HL-60/S4 treated with phorbol 12-myristate 13-acetate at 8.2 ng/mL for 4 days and 3 days (cell line): ENCODE results near the gene LIFR.
"Not testable (repeated sequence)": the region's sequence is repeated elsewhere in the genome, so short reads cannot be mapped to it uniquely, and the experiment has no call there.

Experiments
- in situ Hi-C: fragments of 300-500 bp; cut with MboI; formaldehyde crosslinking; loops from 2 replicates; pipeline ENCODE4 v1.15.0; 2022; ENCODE audit warnings: low sequenced_read_pairs

The LIFR gene

GRCh38 chr5:38582975-38583319, 26.5 kb upstream of the LIFR start:
- in situ Hi-C loops, result no loop called here

GRCh38 chr5:38582293-38582974, 26.0 kb upstream of the LIFR start:
- in situ Hi-C loops, result no loop called here

GRCh38 chr5:38581597-38581996, 25.2 kb upstream of the LIFR start:
- in situ Hi-C loops, result no loop called here

- in situ Hi-C loops, result no loop called here
Measured at GRCh38 chr5:38579105-38579504, 22.7 kb upstream of the LIFR start.

- in situ Hi-C loops, result no loop called here
Measured at GRCh38 chr5:38576961-38577684, 20.7 kb upstream of the LIFR start.

- in situ Hi-C loops, result no loop called here
Measured at GRCh38 chr5:38576442-38576841, 20.0 kb upstream of the LIFR start.

GRCh38 chr5:38575476-38575875, 19.0 kb upstream of the LIFR start:
- in situ Hi-C loops, result no loop called here

DNA sequence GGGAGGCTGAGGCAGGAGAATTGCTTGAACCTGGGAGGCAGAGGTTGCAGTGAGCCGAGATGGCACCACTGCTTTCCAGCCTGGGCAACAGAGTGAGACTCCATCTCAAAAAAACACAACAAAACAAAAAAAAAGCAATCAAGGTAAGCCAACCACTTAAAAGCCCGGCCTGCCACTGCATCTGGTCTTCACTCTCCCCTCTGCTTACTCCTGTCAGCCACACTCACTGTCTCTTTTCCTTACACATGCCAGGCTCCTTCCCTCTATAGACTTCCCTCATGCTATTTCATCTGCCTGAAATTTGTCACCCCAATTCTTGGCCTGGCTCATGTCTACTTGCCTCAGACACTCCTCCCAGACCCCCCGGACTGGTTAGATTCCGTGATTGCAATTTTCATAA, 17.6 kb upstream of the LIFR start:
- in situ Hi-C loops, result no loop called here

DNA sequence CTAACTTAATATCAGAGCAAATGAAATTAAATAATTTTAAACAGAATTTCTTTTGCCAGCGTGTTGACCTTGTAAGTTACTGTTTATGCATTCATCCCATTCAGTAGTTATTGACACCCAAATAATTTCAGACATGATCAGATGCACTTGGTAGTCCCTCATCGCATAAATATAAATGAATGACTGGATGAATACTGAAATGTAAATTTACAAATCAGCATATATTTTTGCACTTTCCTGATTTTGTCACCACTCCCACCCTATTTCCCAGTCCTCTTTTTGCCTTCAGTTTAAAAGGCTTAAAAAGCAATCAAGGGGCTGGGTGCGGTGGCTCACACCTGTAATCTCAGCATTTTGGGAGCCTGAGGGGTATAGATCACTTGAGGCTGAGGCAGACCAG, 17.1 kb upstream of the LIFR start:
- in situ Hi-C loops, result no loop called here

DNA sequence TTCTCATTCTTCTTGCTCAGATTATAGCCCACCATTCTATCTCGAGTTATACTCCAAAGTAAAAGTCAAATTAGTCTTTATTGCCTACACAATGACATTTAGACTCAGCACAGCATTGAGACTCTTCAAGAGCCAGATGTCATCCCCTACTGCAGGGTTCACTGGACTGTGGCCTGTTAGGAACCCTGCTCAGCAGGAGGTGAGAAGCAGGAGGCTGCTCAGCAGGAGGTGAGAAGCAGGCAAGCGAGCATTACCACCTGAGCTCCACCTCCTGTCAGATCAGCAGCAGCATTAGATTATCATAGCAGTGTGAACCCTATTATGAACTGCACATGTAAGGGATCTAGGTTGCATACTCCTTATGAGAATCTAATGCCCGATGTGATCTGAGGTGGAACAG, 12.7 kb upstream of the LIFR start:
- in situ Hi-C loops, result no loop called here

DNA sequence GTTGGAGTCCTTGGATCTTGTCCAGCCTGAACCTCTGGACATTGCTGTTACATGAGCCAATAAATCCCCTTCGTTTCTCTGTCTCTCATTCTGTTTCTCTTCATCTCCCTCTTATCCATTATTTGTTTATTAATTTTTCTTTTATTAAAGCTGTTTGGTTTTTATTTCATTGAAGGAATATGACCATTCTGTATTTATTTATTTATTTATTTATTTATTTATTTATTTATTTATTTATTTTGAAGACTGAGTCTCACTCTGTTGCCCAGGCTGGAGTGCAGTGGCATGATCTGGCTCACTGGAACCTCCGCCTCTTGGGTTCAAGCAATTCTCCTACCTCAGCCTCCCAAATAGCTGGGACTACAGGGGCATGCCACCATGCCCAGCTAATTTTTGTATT, 10.9 kb upstream of the LIFR start:
- in situ Hi-C loops, result not testable (repeated sequence)

DNA sequence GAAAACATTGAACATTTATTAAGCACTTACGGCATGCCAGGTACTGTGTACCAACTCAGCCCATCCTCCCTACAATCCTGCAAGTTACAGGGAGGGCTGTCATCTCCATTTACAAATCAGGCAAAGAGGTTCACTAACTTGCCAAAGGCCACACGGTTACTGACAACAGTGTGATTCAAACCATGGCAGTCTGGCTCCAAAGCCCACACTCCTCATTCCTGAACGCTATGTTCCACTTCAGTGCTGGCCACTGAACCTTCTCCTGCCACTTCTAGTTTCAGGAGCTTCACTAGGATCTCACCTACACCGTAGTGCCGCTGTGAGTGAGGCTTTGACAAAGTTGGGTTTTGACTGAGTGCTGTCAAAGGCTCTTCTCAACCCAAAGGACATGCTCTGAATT, 7.2 kb upstream of the LIFR start:
- in situ Hi-C loops, result no loop called here

DNA sequence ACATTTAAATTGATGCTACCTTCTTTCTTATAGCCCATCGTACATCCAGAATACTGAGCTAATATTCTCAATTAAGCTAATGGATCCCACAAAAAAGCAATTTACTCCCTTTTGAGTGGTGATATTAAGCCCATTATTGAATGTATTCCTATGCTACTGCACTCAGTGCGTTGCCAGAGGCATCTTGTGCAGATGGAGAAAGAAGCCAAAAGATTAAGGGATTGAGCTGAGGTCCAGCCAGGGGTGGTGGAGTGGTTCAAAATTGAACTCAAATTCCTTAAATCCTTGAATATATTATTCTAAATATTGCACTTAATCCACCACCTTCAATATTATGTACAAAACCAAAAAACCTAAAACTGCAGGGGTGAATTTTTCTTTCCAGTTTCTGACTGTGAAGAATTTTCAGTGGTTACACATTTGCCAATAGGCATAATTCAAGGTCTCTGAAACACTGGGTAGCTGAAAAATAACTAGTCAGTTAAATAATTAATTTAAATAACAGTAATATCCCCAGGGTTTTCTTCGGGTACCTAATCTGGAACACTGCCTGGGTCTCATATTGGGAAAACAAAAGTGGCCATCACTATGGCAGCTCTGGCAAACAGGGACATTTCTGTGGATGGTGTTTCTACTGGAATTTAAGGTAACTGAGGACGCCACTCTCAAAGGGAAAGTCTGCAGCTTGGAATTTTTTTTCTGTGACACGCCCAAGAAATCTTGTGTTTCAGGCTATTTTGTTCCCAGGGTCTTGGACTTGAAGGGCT, 6.2 kb upstream of the LIFR start:
- in situ Hi-C loops, result no loop called here

DNA sequence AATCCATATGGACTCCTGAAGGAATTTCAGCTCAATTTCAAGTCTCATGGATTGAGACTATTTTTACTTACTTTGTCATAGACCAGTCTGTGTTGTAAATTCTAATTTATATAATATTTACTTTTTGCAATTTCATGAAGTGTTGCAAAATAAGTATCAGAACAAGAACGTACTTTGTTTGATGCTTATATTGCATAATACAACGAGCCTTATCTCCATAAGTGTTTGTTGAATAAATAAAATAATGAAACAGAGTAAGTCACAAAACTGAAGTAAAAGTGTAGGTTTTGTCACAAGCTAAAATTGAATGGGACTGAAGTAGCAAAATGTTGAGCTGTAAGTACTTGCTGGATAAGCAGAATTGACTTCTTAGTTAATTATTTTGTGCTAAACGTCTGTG, 3.0 kb upstream of the LIFR start:
- in situ Hi-C loops, result no loop called here

GRCh38 chr5:38557792-38558191, 1.3 kb upstream of the LIFR start:
- in situ Hi-C loops, result no loop called here

GRCh38 chr5:38557308-38557710, 863 bp upstream of the LIFR start:
- in situ Hi-C loops, result no loop called here

GRCh38 chr5:38556088-38556598, 303 bp downstream of the LIFR start:
- in situ Hi-C loops, result no loop called here

DNA sequence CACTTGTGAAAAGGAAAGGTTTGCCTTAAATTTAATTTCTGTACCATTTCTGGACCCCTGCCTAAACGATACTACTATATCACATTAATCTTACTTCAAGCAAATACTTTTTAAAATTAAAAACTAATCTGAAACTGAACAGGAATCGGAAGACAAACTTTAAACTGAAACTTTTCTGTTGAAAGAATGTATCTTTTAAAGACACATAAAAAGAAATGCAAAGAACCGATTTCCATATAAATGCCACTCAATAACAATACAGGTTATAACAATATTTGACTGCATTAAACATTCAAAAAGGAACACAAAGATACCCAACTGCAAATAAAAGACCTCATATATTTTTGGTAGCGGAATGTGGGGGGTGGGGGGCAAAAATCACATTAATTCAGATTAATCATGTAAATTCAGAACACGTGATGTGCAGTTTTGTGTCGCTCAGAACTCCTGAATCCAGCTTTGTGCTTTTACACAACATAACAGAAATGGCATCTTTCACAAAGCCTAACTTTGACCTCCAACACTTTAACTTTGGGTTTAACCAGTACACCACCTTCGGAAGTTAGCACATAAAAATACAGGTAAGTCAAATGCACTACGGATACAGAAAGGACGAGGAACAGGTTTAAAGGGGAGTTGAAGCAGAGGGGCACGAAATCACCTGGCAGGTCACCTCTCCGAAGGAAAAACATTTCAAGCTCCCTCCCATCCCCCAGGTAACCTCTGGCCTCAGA, 925 bp downstream of the LIFR start:
- in situ Hi-C loops, result no loop called here

DNA sequence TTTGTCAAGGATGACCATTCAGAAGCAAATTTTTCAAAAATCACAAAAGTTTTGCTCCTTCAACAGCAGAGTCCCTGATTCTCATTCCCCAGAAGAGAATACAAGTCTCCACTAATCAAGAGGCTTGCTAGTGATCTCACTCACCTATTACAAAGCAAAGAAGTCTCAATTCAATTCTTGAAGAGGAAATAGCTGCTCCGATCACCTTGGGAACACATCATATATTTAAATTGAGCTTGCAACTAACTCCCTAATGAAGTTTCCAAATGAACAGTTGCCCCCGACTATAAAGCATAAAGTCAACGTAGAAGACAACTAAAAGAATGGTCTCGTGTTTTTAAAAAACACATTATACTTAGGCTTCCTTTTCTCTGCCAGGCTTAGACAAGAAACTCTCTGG, 1.6 kb downstream of the LIFR start:
- in situ Hi-C loops, result no loop called here

DNA sequence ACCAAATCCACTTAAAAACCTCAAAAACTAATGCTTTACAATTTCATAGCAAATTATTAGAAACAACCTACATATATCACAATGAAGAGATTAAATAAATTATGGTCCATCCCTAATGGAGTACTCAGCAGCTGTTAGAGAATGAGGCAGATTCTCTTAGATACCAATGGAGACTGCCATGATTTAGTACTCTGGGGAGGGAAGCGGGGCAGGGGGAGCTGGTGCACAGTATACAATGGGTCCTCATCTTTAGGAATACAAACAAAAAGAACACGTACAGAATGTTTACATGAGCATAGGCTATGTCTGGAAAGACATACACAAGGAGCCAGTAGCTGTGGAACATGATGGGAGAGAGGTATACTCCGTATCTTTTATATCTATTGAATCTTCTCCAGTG, 2.0 kb downstream of the LIFR start:
- in situ Hi-C loops, result no loop called here

DNA sequence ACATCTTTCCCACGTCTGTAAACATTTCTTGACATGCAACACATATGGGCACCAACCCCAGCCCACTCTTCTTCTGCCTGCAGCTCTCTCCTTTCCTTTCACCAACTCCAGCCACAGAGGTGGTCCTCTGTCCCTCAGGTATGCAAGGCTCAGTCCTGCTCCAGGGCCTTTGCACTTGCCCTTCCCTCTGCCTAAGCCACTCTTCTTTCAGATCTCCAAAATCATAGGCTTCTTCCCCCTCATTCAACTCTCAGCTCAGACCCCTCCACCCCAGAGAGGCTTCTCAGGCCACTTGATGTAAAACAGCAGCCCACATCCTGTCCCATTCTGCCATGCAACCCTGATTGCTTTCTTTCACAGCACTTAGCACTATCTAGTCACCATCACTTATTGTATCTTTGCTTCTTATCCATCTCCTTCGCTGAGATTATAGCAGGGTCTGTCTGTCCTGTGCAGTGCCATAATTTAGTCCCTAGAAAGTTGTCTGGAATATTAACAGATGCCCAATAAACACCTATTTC, 3.4 kb downstream of the LIFR start:
- in situ Hi-C loops, result no loop called here
